NCI-H2227 (cell line): ENCODE results near the gene PRDM15.

ENCODE experiments used
- DNase-seq: peaks from one replicate; lab custom pipeline; 2025; ENCODE audit not compliant: unreplicated experiment; lab: John Stamatoyannopoulos, UW

The PRDM15 gene

GRCh38 chr21:41843584-41843983 is 35.6 kb downstream of the PRDM15 start:
- DNase-seq = no peak

- DNase-seq = no peak
These were observed 38.3 kb downstream of the PRDM15 start for GRCh38 chr21:41840880-41841279.

GRCh38 chr21:41839387-41840000 is 39.6 kb downstream of the PRDM15 start:
- no peak for DNase-seq

GRCh38 chr21:41837756-41838297 is 41.3 kb downstream of the PRDM15 start:
- DNase-seq = no peak

GRCh38 chr21:41836166-41837015 is 42.8 kb downstream of the PRDM15 start:
- DNase-seq = no peak

- no peak for DNase-seq
These were observed 43.4 kb downstream of the PRDM15 start for GRCh38 chr21:41835711-41836154.

GRCh38 chr21:41834926-41835663 is 44.0 kb downstream of the PRDM15 start:
- DNase-seq = no peak

GRCh38 chr21:41834252-41834925 is 44.8 kb downstream of the PRDM15 start:
- no peak for DNase-seq

- DNase-seq = no peak
These were observed 45.5 kb downstream of the PRDM15 start for GRCh38 chr21:41833497-41834115.

GRCh38 chr21:41832596-41833496 is 46.3 kb downstream of the PRDM15 start:
- DNase-seq = no peak

GRCh38 chr21:41831866-41832595 is 47.1 kb downstream of the PRDM15 start:
- DNase-seq = no peak

- DNase-seq = no peak
These were observed 47.7 kb downstream of the PRDM15 start for GRCh38 chr21:41831453-41831831.

- DNase-seq = no peak
These were observed 48.2 kb downstream of the PRDM15 start for GRCh38 chr21:41830764-41831452.

GRCh38 chr21:41830145-41830707 is 48.9 kb downstream of the PRDM15 start:
- DNase-seq = no peak

GRCh38 chr21:41828884-41829360 is 50.2 kb downstream of the PRDM15 start:
- DNase-seq = no peak

- no peak for DNase-seq
These were observed 50.9 kb downstream of the PRDM15 start for GRCh38 chr21:41827951-41828883.

GRCh38 chr21:41825881-41826280 is 53.3 kb downstream of the PRDM15 start:
- DNase-seq = no peak
